HepG2 (cell line): Measurements from ENCODE around the gene UROS. TPM values are rescaled to one million over a fixed set of nuclear protein-coding genes. Genes with fewer than 3 reads are reported as not detected.

Experiments used
- AHDC1 ChIP-seq: sonication (generic); formaldehyde crosslinking; IDR thresholded peaks from 2 replicates; pipeline ENCODE4 v1.5.1; 2020; ENCODE audit warnings: mild to moderate bottlenecking, missing genetic modification reagents, borderline replicate concordance
- CBX2 ChIP-seq, 2 experiments: fragments of 200-600 bp in 1 of 2; sonication (generic); formaldehyde crosslinking in 1 of 2; IDR thresholded peaks; 2 replicates each; pipeline versions ENCODE4 v1.7.0 to v1.8.1; 2018 to 2022; ENCODE audit warnings: low read depth in 2 of 2, low read length in 1 of 2, mild to moderate bottlenecking in 1 of 2, missing genetic modification reagents in 1 of 2
- IRF1 ChIP-seq: sonication (generic); formaldehyde crosslinking; IDR thresholded peaks from 2 replicates; pipeline ENCODE4 v1.4.0; 2020; ENCODE audit warnings: low read depth, mild to moderate bottlenecking, missing genetic modification reagents
- MAFF ChIP-seq: IDR thresholded peaks from 2 replicates; pipeline ENCODE4 v1.6.1; 2011; ENCODE audit warnings: low read depth, low read length, improper control_type of control experiment
- MAFG ChIP-seq: sonication (generic); formaldehyde crosslinking; IDR thresholded peaks from 2 replicates; pipeline ENCODE4 v1.5.1; 2020; ENCODE audit warnings: mild to moderate bottlenecking, missing genetic modification reagents
- MTERF4 ChIP-seq: sonication (generic); formaldehyde crosslinking; IDR thresholded peaks from 2 replicates; pipeline ENCODE4 v1.8.0; 2023; ENCODE audit warnings: mild to moderate bottlenecking, missing genetic modification reagents
- TFE3 ChIP-seq: IDR thresholded peaks from 2 replicates; pipeline ENCODE4 v1.6.1; 2016
- TGIF2 ChIP-seq: IDR thresholded peaks from 2 replicates; pipeline ENCODE4 v1.6.1; 2016; ENCODE audit warnings: control low read depth, missing compliant biosample characterization
- ZBTB43 ChIP-seq: sonication (generic); formaldehyde crosslinking; conservative IDR thresholded peaks from 2 replicates; pipeline ENCODE4 v1.4.0; 2020; ENCODE audit warnings: missing genetic modification reagents
- ZNF234 ChIP-seq: sonication (generic); formaldehyde crosslinking; conservative IDR thresholded peaks from 2 replicates; pipeline ENCODE4 v1.5.1; 2020; ENCODE audit warnings: mild to moderate bottlenecking, missing genetic modification reagents
- ZNF282 ChIP-seq: fragments of 450-650 bp; IDR thresholded peaks from 2 replicates; pipeline ENCODE4 v1.6.1; 2018; ENCODE audit not compliant: partially characterized antibody
- ZNF574 ChIP-seq: sonication (generic); formaldehyde crosslinking; IDR thresholded peaks from 2 replicates; pipeline ENCODE4 v1.4.0; 2020; ENCODE audit warnings: missing genetic modification reagents
- ZNF768 ChIP-seq: sonication (generic); formaldehyde crosslinking; IDR thresholded peaks from 2 replicates; pipeline ENCODE4 v1.4.0; 2020; ENCODE audit warnings: missing genetic modification reagents
- ZNF878 ChIP-seq: sonication (generic); formaldehyde crosslinking; IDR thresholded peaks from 2 replicates; pipeline ENCODE4 v1.8.1; 2023; ENCODE audit warnings: mild to moderate bottlenecking, missing genetic modification reagents, moderate library complexity
- ZNF891 ChIP-seq: sonication (generic); formaldehyde crosslinking; IDR thresholded peaks from 2 replicates; pipeline ENCODE4 v1.5.0; 2020; ENCODE audit warnings: mild to moderate bottlenecking, missing genetic modification reagents
- polyA plus RNA-seq, 8 experiments: library from polyadenylated mRNA; depleted of rRNA in 3 of 8; stranded (reverse) in 7 of 8; unstranded in 1 of 8; fragments of >200 nt; fragmentation: Illumina TruSeq in 4 of 8; extraction: Trizol in 4 of 8; gene quantifications; 2 replicates each; pipeline versions ENCODE4 v1.2.1 to v1.2.3, GENCODE V29; 2011 to 2016; ENCODE audit warnings: low read depth in 4 of 8, missing spikeins in 1 of 8, mixed read lengths in 1 of 8; ENCODE audit not compliant: insufficient read depth in 1 of 8
- total RNA-seq, 5 experiments: library from RNA; depleted of rRNA; stranded (reverse); fragments of >200 nt; fragmentation: Illumina TruSeq; extraction: Trizol; gene quantifications; 2 replicates each; pipeline ENCODE4 v1.2.3, GENCODE V29; 2016; ENCODE audit warnings: low read depth in 1 of 5

The UROS gene
- total and polyA plus RNA-seq, 2 of the 13 experiments (the other 11 are each of a cell fraction or from before 2014, with no cell fraction given): 14.8 to 49.9 TPM

- TF ChIP-seq ZNF574 (CRISPR knock-in tag) (0 out of 2 replicates have a peak, but pooled peaks have one; percentile 7), IRF1 (CRISPR knock-in tag) (no peak), ZBTB43 (no peak), TFE3 (CRISPR knock-in tag) (no peak), MAFG (CRISPR knock-in tag) (no peak), TGIF2 (CRISPR knock-in tag) (no peak), MTERF4 (CRISPR knock-in tag) (no peak), ZNF282 (no peak), ZNF891 (CRISPR knock-in tag) (no peak), AHDC1 (peak; percentile 49; the same call in 1 of the 2 replicates), CBX2 (IDR thresholded peaks at IDR 0.05; ENCODE audit: low read depth, low read length) (no peak), CBX2 (CRISPR knock-in tag; IDR thresholded peaks at IDR 0.05; ENCODE audit: low read depth) (no peak), ZNF768 (CRISPR knock-in tag) (no peak), ZNF878 (CRISPR knock-in tag) (no peak), MAFF (no peak), ZNF234 (CRISPR knock-in tag) (no peak)
These were observed 24.9 kb downstream of the UROS start (continued) for GRCh38 chr10:125797994-125798662.
